Measurements from ENCODE around the gene A3GALT2. TPM values are rescaled to one million over a fixed set of nuclear protein-coding genes. Genes with fewer than 3 reads are reported as not detected.
A peak's percentile ranks its signal among the peaks of the same experiment; 100 is the strongest.

Gene A3GALT2
- total RNA-seq, 1 donor from 2014 or later: 0.29 TPM

DNA sequence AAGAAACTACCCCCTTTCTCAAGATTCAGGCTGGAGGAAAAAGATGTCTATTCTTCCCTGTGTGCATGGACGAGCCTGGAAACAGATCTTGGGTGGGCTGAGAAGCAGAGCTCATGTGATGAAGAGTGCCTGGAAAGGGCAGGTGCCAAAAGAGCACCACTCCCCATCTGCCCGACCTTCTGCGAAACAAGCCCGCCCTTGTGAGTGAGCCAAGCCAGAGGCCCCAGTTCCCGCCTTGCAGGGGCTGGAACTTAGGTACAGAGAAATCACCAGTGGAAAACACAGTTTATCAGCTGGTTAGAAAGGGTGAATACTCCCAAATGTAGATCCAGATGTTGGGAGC, 26.7 kb upstream of the A3GALT2 start:
- H3K27ac Mint-ChIP-seq: peak overlapping the region; percentile 95
- H3K9me3 Mint-ChIP-seq (ENCODE audit: low read depth): no peaks in the 10 kb centered on the region
- H3K27me3 Mint-ChIP-seq: no peaks in the 10 kb centered on the region
- TF ChIP-seq, protein P1, sequence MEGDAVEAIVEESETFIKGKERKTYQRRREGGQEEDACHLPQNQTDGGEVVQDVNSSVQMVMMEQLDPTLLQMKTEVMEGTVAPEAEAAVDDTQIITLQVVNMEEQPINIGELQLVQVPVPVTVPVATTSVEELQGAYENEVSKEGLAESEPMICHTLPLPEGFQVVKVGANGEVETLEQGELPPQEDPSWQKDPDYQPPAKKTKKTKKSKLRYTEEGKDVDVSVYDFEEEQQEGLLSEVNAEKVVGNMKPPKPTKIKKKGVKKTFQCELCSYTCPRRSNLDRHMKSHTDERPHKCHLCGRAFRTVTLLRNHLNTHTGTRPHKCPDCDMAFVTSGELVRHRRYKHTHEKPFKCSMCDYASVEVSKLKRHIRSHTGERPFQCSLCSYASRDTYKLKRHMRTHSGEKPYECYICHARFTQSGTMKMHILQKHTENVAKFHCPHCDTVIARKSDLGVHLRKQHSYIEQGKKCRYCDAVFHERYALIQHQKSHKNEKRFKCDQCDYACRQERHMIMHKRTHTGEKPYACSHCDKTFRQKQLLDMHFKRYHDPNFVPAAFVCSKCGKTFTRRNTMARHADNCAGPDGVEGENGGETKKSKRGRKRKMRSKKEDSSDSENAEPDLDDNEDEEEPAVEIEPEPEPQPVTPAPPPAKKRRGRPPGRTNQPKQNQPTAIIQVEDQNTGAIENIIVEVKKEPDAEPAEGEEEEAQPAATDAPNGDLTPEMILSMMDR (IDR thresholded peaks at IDR 0.05; ENCODE audit: unreplicated experiment): no peak
- peak overlapping the region; percentile 83 for H3K4me3 Mint-ChIP-seq (ENCODE audit: low read depth)
- H3K36me3 Mint-ChIP-seq (ENCODE audit: insufficient read depth): peaks cover 3% of the 10 kb centered on the region
- DNase-seq (ENCODE audit: low spot score, unreplicated experiment): no peak
- peaks cover 62% of the 10 kb centered on the region for H3K4me1 Mint-ChIP-seq (ENCODE audit: low read depth)

DNA sequence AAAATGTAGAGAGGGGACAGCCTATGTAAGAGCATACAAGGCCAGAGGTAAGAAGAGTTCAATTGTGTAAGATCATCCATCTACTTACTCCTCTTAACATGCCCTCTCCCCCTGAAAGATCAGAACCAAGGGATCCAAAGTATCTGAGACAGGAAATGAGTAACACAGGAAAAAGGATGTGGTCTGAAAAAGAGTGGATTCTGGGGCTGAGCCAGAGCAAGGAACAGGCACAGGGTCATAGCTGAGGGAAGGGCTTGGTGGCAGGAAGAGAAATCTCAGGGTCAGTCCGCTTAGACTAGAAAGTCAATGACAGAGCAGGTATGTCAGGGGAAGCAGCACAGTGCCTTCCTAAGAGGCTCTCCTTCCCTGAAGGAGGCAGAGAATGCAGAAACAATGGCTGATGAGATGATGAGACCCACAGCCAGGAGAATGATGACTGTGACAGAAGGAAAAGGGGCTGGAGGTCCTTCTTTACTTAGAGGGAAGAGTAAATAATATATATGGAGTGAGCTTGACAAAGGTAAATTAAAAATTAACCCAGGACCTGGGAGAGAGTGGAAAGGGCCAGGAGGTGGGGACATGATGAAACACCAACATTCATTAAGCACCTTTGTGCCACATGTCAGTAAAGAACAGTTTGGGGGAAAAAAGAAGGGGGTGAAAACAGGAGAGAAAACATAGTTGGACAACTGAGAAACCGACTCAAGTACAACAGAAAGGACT, 26.2 kb upstream of the A3GALT2 start:
- Mint-ChIP-seq H3K27me3 (no peaks in the 10 kb centered on the region), H3K36me3 (ENCODE audit: insufficient read depth) (peaks cover 3% of the 10 kb centered on the region), H3K4me1 (ENCODE audit: low read depth) (peaks cover 68% of the 10 kb centered on the region), H3K4me3 (ENCODE audit: low read depth) (peak overlapping the region; percentile 83), H3K9me3 (ENCODE audit: low read depth) (no peaks in the 10 kb centered on the region), H3K27ac (peak overlapping the region; percentile 95)
- DNase-seq (ENCODE audit: low spot score, unreplicated experiment): no peak
- TF ChIP-seq, protein P1 (IDR thresholded peaks at IDR 0.05; ENCODE audit: unreplicated experiment): no peak

DNA sequence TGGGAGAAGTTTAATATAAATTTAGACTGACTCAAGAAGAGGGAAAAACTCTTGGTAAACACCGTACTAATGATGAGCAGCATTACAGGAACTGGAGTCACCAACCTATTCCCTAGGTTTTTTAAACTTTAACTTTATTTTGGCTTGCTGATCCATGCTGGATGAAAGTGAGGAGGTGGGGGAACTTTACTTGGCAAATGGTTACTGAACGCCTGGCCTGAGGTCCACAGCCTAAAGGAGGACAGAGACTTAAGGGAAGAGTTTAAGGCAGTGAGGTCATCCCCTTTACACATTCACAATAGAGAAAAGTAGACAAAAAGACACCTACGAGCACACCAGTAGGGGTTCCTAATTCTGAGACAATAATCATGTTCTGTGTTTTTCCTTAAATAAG, 25.6 kb upstream of the A3GALT2 start:
- DNase-seq (ENCODE audit: low spot score, unreplicated experiment): no peak
- H3K27ac Mint-ChIP-seq: peak overlapping the region; percentile 95

DNA sequence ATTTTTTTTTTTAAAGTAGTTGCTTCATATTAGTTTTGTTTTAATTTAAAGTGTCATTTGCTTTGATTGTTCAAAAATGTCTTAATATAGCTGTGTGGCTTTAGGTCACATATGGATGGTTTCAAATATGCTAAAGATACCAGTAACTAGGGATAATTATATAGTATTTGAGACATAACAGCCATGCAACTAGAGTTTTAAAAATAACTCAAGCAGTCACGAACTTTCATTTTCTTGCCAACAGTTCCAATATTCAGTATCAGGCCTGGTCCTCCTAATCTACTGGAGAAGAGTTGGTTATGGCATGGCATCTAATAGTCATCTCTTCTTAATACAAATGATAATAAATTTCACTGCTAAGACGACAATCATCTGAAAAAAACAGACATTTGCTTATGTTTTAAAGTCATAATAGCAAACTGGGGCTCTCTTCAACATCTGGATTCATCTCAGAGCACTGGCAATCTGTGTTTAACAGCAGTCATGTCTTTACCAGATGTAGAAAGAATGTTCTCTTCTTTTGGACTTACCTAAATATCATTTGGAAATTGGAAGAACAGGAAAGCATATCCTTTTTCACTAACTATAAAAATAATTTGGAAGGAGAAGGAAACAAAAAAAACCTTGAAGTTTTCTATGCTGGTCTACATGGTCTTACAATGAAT, 24.1 kb upstream of the A3GALT2 start:
- DNase-seq (ENCODE audit: low spot score, unreplicated experiment): no peak
- no peak overlapping the region for H3K4me3 Mint-ChIP-seq (ENCODE audit: low read depth)
- peaks cover 75% of the 10 kb centered on the region for H3K4me1 Mint-ChIP-seq (ENCODE audit: low read depth)
- peaks cover 3% of the 10 kb centered on the region for H3K36me3 Mint-ChIP-seq (ENCODE audit: insufficient read depth)
- TF ChIP-seq, protein P1 (IDR thresholded peaks at IDR 0.05; ENCODE audit: unreplicated experiment): no peak
- H3K27me3 Mint-ChIP-seq: no peaks in the 10 kb centered on the region
- no peak overlapping the region for H3K27ac Mint-ChIP-seq
- no peaks in the 10 kb centered on the region for H3K9me3 Mint-ChIP-seq (ENCODE audit: low read depth)

More for the DNA sequence above, 25.6 kb upstream of the A3GALT2 start:
- TF ChIP-seq, protein P1 (IDR thresholded peaks at IDR 0.05; ENCODE audit: unreplicated experiment): no peak
- Mint-ChIP-seq H3K27me3 (no peaks in the 10 kb centered on the region), H3K4me3 (ENCODE audit: low read depth) (peak overlapping the region; percentile 83), H3K4me1 (ENCODE audit: low read depth) (peaks cover 71% of the 10 kb centered on the region), H3K36me3 (ENCODE audit: insufficient read depth) (peaks cover 3% of the 10 kb centered on the region), H3K9me3 (ENCODE audit: low read depth) (no peaks in the 10 kb centered on the region)

DNA sequence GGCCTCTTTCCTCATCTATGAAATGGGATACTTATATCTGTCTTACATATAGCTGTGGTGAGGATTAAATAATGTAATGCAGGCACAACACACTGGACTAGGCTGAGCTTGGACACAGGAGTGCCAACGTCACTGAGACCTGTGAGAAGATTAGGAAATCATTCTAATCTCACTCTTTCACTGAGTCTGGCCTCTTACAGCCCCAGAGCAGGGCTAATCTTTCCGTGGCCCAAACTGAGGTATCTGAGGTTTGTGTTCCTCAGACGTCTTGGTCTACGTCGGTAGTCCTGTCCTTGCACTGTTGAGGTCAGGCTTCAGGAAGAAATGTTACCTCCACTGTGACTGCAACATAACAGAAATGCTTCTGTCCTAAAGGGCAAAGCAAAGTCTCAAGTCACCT, 22.6 kb upstream of the A3GALT2 start:
- H3K36me3 Mint-ChIP-seq (ENCODE audit: insufficient read depth): peaks cover 3% of the 10 kb centered on the region
- H3K27ac Mint-ChIP-seq: peak overlapping the region; percentile 93
- H3K9me3 Mint-ChIP-seq (ENCODE audit: low read depth): no peaks in the 10 kb centered on the region
- H3K4me3 Mint-ChIP-seq (ENCODE audit: low read depth): peak overlapping the region; percentile 37
- H3K27me3 Mint-ChIP-seq: no peaks in the 10 kb centered on the region
- DNase-seq (ENCODE audit: low spot score, unreplicated experiment): no peak
- peaks cover 87% of the 10 kb centered on the region for H3K4me1 Mint-ChIP-seq (ENCODE audit: low read depth)
- TF ChIP-seq, protein P1 (IDR thresholded peaks at IDR 0.05; ENCODE audit: unreplicated experiment): no peak
